Stimulated activated CD4-positive, alpha-beta T cell treated with anti-CD3 and anti-CD28 coated beads, Interleukin-4, amount 100 ng/mL, for 4 hours (primary cell): ENCODE measurements around the gene ANK3.

Experiments used
- DNase-seq, 2 experiments: peaks; one replicate each; pipeline ENCODE4 v3.0.0-alpha.2; 2020

The ANK3 gene

GRCh38 chr10:60167050-60167449, 222.6 kb downstream of the ANK3 start:
- no peak for DNase-seq

GRCh38 chr10:60163786-60164185, 225.9 kb downstream of the ANK3 start:
- no peak for DNase-seq

GRCh38 chr10:60162631-60163030, 227.0 kb downstream of the ANK3 start:
- DNase-seq, result no peak

GRCh38 chr10:60155943-60156683, 233.6 kb downstream of the ANK3 start:
- DNase-seq, result no peak

GRCh38 chr10:60155099-60155877, 234.4 kb downstream of the ANK3 start:
- DNase-seq, result no peak

GRCh38 chr10:60149003-60149402, 240.7 kb downstream of the ANK3 start:
- DNase-seq, result no peak

- DNase-seq, result no peak
Measured at GRCh38 chr10:60148266-60148840, 241.3 kb downstream of the ANK3 start.

- DNase-seq, result no peak
Measured at GRCh38 chr10:60147576-60148265, 242.0 kb downstream of the ANK3 start.

- no peak for DNase-seq
Measured at GRCh38 chr10:60147025-60147424, 242.7 kb downstream of the ANK3 start.

GRCh38 chr10:60144099-60144498, 245.6 kb downstream of the ANK3 start:
- DNase-seq, result no peak

GRCh38 chr10:60142736-60143135, 246.9 kb downstream of the ANK3 start:
- no peak for DNase-seq

GRCh38 chr10:60141896-60142559, 247.6 kb downstream of the ANK3 start:
- DNase-seq, result no peak

GRCh38 chr10:60140651-60141632, 248.7 kb downstream of the ANK3 start:
- no peak for DNase-seq

GRCh38 chr10:60139798-60140566, 249.7 kb downstream of the ANK3 start:
- DNase-seq, result no peak

GRCh38 chr10:60139290-60139689, 250.4 kb downstream of the ANK3 start:
- DNase-seq, result no peak

- no peak for DNase-seq
Measured at GRCh38 chr10:60138842-60139241, 250.8 kb downstream of the ANK3 start.

- no peak for DNase-seq
Measured at GRCh38 chr10:60138026-60138425, 251.6 kb downstream of the ANK3 start.

- no peak for DNase-seq
Measured at GRCh38 chr10:60137292-60137992, 252.2 kb downstream of the ANK3 start.

GRCh38 chr10:60135020-60135419, 254.7 kb downstream of the ANK3 start:
- no peak for DNase-seq

GRCh38 chr10:60134548-60134947, 255.1 kb downstream of the ANK3 start:
- no peak for DNase-seq
